Measurements from ENCODE around the gene TBL1XR1.
"Not testable (repeated sequence)": the region's sequence is repeated elsewhere in the genome, so short reads cannot be mapped to it uniquely, and the experiment has no call there.

The TBL1XR1 gene

GRCh38 chr3:177141471-177141870 is 55.8 kb downstream of the TBL1XR1 start:
- no peak for DNase-seq (ENCODE audit: low read depth)

- not testable (repeated sequence) for DNase-seq (ENCODE audit: low read depth)
Measured at GRCh38 chr3:177139220-177139619, 58.1 kb downstream of the TBL1XR1 start.

GRCh38 chr3:177137774-177138705 is 59.2 kb downstream of the TBL1XR1 start:
- DNase-seq (ENCODE audit: low read depth) = no peak

GRCh38 chr3:177136741-177137140 is 60.5 kb downstream of the TBL1XR1 start:
- DNase-seq (ENCODE audit: low read depth) = no peak

GRCh38 chr3:177135841-177136492 is 61.3 kb downstream of the TBL1XR1 start:
- DNase-seq (ENCODE audit: low read depth) = no peak

GRCh38 chr3:177134816-177135210 is 62.5 kb downstream of the TBL1XR1 start:
- DNase-seq (ENCODE audit: low read depth) = no peak

- DNase-seq (ENCODE audit: low read depth) = no peak
Measured at GRCh38 chr3:177133860-177134815, 63.1 kb downstream of the TBL1XR1 start.

- DNase-seq (ENCODE audit: low read depth) = no peak
Measured at GRCh38 chr3:177131927-177132636, 65.2 kb downstream of the TBL1XR1 start.

- no peak for DNase-seq (ENCODE audit: low read depth)
Measured at GRCh38 chr3:177127008-177127407, 70.3 kb downstream of the TBL1XR1 start.

GRCh38 chr3:177126015-177126773 is 71.1 kb downstream of the TBL1XR1 start:
- DNase-seq (ENCODE audit: low read depth) = no peak

GRCh38 chr3:177124882-177125281 is 72.4 kb downstream of the TBL1XR1 start:
- DNase-seq (ENCODE audit: low read depth) = no peak

- DNase-seq (ENCODE audit: low read depth) = no peak
Measured at GRCh38 chr3:177123822-177124221, 73.5 kb downstream of the TBL1XR1 start.

GRCh38 chr3:177122183-177122856 is 75.0 kb downstream of the TBL1XR1 start:
- no peak for DNase-seq (ENCODE audit: low read depth)

GRCh38 chr3:177119829-177120228 is 77.5 kb downstream of the TBL1XR1 start:
- no peak for DNase-seq (ENCODE audit: low read depth)

GRCh38 chr3:177114253-177114652 is 83.0 kb downstream of the TBL1XR1 start:
- DNase-seq (ENCODE audit: low read depth) = no peak

GRCh38 chr3:177111541-177111949 is 85.7 kb downstream of the TBL1XR1 start:
- DNase-seq (ENCODE audit: low read depth) = no peak

- no peak for DNase-seq (ENCODE audit: low read depth)
Measured at GRCh38 chr3:177110895-177111294, 86.4 kb downstream of the TBL1XR1 start.

- no peak for DNase-seq (ENCODE audit: low read depth)
Measured at GRCh38 chr3:177110386-177110785, 86.9 kb downstream of the TBL1XR1 start.

GRCh38 chr3:177109688-177110330 is 87.5 kb downstream of the TBL1XR1 start:
- no peak for DNase-seq (ENCODE audit: low read depth)

GRCh38 chr3:177108648-177109047 is 88.6 kb downstream of the TBL1XR1 start:
- no peak for DNase-seq (ENCODE audit: low read depth)

Measured in activated T-cell treated with anti-CD3 and anti-CD28 coated beads for 24 hours (primary cell).